ENCODE data around the gene DYRK1A. TPM values are rescaled to one million over a fixed set of nuclear protein-coding genes. Genes with fewer than 3 reads are reported as not detected.

The DYRK1A gene
- total RNA-seq, 1 experiment from 2014 or later: 35.5 TPM

DNA sequence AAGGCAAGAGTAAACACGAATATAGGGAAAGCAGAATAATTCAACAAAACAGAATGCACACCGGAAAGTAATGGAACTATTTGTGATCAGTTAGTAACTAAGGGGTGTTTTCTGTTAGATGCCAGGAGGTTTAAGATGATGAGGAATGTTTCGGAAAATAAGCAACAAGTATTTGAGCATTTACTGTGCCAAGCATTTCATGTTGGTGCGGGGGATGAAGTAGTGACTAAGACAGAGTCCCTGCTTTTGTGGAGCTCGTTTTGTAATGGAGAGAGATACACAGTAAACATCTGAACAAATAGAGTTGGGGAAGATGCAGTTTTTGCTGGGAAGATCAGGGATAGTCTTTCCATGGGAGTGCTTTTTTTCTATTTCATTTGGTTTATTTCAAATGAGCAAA lies 78.7 kb downstream of the DYRK1A start:
- no peaks in the 10 kb centered on the region for H3K27me3 ChIP-seq (ENCODE audit: insufficient read depth, low read depth)
- H3K36me3 ChIP-seq (ENCODE audit: low read depth): no peaks in the 10 kb centered on the region
- H3K9me2 ChIP-seq (ENCODE audit: insufficient read depth): no peaks in the 10 kb centered on the region
- CTCF ChIA-PET: no interaction called here
- TF ChIP-seq, protein P1, sequence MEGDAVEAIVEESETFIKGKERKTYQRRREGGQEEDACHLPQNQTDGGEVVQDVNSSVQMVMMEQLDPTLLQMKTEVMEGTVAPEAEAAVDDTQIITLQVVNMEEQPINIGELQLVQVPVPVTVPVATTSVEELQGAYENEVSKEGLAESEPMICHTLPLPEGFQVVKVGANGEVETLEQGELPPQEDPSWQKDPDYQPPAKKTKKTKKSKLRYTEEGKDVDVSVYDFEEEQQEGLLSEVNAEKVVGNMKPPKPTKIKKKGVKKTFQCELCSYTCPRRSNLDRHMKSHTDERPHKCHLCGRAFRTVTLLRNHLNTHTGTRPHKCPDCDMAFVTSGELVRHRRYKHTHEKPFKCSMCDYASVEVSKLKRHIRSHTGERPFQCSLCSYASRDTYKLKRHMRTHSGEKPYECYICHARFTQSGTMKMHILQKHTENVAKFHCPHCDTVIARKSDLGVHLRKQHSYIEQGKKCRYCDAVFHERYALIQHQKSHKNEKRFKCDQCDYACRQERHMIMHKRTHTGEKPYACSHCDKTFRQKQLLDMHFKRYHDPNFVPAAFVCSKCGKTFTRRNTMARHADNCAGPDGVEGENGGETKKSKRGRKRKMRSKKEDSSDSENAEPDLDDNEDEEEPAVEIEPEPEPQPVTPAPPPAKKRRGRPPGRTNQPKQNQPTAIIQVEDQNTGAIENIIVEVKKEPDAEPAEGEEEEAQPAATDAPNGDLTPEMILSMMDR (conservative IDR thresholded peaks at IDR 0.05): no peak
- no peak for TF ChIP-seq EZH2 (IDR thresholded peaks at IDR 0.05; ENCODE audit: low read depth)
- H3K4me3 ChIP-seq: no peak overlapping the region
- peaks cover 11% of the 10 kb centered on the region for H3K4me1 ChIP-seq (replicated peaks; ENCODE audit: insufficient read depth)
- DNase-seq: no peak
- H4K20me1 ChIP-seq (ENCODE audit: insufficient read depth): peaks cover 14% of the 10 kb centered on the region
- H3F3A ChIP-seq (ENCODE audit: insufficient read depth, low read depth): peaks cover 9% of the 10 kb centered on the region; the same call in 1 of the 2 replicates
- no peak overlapping the region for H2AFZ ChIP-seq
- POLR2A ChIA-PET (ENCODE audit: unreplicated experiment): interaction anchor here (0.7 kb wide), 1 partner anchor 9 kb away, joined by 11 read pairs; no protein-coding TSS in a partner anchor
- BruUV-seq (replicated peaks): no TSS peak
- intact Hi-C loops (cut with micrococcal nuclease; ENCODE audit: unreplicated experiment): no loop called here
- H3K9me3 ChIP-seq (ENCODE audit: insufficient read depth, low read depth): no peaks in the 10 kb centered on the region
- H3K79me2 ChIP-seq (ENCODE audit: low read depth): peaks cover 95% of the 10 kb centered on the region
- H3K4me2 ChIP-seq: no peak overlapping the region
- no peak overlapping the region for H3K27ac ChIP-seq

DNA sequence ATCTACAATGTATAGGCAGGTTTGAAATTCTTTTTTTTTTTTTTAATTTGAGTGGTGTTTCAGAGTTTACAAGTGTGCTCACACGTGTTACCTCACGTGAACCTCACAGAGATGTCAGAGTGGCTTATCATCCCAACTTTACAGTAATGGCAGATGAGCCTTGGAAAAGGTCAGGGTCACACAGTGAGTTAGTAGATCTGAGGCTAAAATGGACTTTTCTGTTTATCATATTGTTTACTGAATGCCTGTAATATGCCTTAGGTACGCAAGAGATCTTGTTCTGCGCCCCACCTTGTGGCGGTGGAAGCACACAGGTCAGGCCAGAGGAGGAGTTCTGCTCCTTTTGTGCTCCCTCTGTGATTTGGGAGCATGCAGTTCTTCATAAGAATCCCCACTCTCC lies 80.0 kb downstream of the DYRK1A start:
- intact Hi-C loops (cut with micrococcal nuclease; ENCODE audit: unreplicated experiment): loop anchor here (2.0 kb wide), 1 partner anchor 36 kb away; no protein-coding TSS in a partner anchor
- TF ChIP-seq, protein P1 (conservative IDR thresholded peaks at IDR 0.05): no peak
- no peak for TF ChIP-seq EZH2 (IDR thresholded peaks at IDR 0.05; ENCODE audit: low read depth)
- Histone ChIP-seq H3K4me1 (replicated peaks; ENCODE audit: insufficient read depth) (peaks cover 19% of the 10 kb centered on the region), H3K27ac (no peak overlapping the region), H2AFZ (no peak overlapping the region), H3K9me3 (ENCODE audit: insufficient read depth, low read depth) (no peaks in the 10 kb centered on the region), H3K4me3 (no peak overlapping the region), H3K79me2 (ENCODE audit: low read depth) (peaks cover 91% of the 10 kb centered on the region), H3K4me2 (no peak overlapping the region), H3K36me3 (ENCODE audit: low read depth) (no peaks in the 10 kb centered on the region), H3K27me3 (ENCODE audit: insufficient read depth, low read depth) (no peaks in the 10 kb centered on the region), H3F3A (ENCODE audit: insufficient read depth, low read depth) (peaks cover 10% of the 10 kb centered on the region; the same call in 1 of the 2 replicates), H4K20me1 (ENCODE audit: insufficient read depth) (peaks cover 6% of the 10 kb centered on the region), H3K9me2 (ENCODE audit: insufficient read depth) (no peaks in the 10 kb centered on the region)
- ChIA-PET CTCF (no interaction called here), POLR2A (ENCODE audit: unreplicated experiment) (no interaction called here)
- DNase-seq: no peak
- no TSS peak for BruUV-seq (replicated peaks)

DNA sequence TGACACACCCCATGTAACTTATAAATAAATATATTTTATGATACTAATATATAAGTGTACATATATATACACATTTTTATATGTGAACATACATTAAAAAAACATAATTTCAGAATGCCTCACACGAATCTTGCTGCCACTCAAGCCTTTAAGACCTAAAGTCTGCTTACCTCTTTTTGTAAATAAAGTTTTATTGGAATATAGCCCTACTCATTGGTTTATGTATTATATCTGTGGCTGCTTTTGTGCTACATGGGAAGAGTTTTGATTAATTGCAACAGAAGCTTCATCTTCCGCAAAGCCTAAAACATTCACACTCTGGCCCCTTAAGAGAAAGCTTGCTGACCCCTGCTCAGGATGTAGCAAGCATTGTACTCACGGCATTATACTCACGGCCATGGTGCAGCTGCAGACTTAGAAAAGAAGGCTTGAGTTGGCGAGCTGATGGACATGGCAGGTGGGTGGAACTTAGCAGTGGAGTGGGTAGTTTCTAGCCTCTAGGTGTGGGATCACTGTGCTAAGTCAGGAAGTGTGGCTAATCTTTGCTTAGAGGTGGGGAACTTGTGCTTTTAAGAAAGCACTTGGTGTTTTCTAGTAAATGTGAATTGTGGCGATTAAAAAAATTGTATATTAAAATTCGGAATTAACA lies 80.8 kb downstream of the DYRK1A start:
- Histone ChIP-seq H3F3A (ENCODE audit: insufficient read depth, low read depth) (peaks cover 10% of the 10 kb centered on the region; the same call in 1 of the 2 replicates), H3K9me3 (ENCODE audit: insufficient read depth, low read depth) (no peaks in the 10 kb centered on the region), H3K4me1 (replicated peaks; ENCODE audit: insufficient read depth) (peaks cover 19% of the 10 kb centered on the region), H3K4me3 (no peak overlapping the region), H3K79me2 (ENCODE audit: low read depth) (peaks cover 91% of the 10 kb centered on the region), H3K27me3 (ENCODE audit: insufficient read depth, low read depth) (no peaks in the 10 kb centered on the region), H3K4me2 (no peak overlapping the region), H3K36me3 (ENCODE audit: low read depth) (no peaks in the 10 kb centered on the region), H4K20me1 (ENCODE audit: insufficient read depth) (peaks cover 4% of the 10 kb centered on the region), H2AFZ (no peak overlapping the region), H3K9me2 (ENCODE audit: insufficient read depth) (no peaks in the 10 kb centered on the region), H3K27ac (no peak overlapping the region)
- no peak for DNase-seq
- no TSS peak for BruUV-seq (replicated peaks)
- ChIA-PET CTCF (no interaction called here), POLR2A (ENCODE audit: unreplicated experiment) (no interaction called here)
- intact Hi-C loops (cut with micrococcal nuclease; ENCODE audit: unreplicated experiment): loop anchor here (2.0 kb wide), 1 partner anchor 37 kb away; no protein-coding TSS in a partner anchor
- TF ChIP-seq, protein P1 (conservative IDR thresholded peaks at IDR 0.05): no peak
- TF ChIP-seq EZH2 (IDR thresholded peaks at IDR 0.05; ENCODE audit: low read depth): no peak
